Neural cell (in vitro differentiated cells): ENCODE measurements around the gene SLC7A14. TPM values are rescaled to one million over a fixed set of nuclear protein-coding genes. Genes with fewer than 3 reads are reported as not detected.

ENCODE experiments used
- H2AFZ ChIP-seq: fragments of 200-600, 300-800 bp; sonication (generic), shearing (Covaris generic); 2 replicates; pipeline ENCODE4 v1.6.0; 2014; ENCODE audit warnings: low read depth, mild to moderate bottlenecking, antibody characterized with exemption, low read length, moderate library complexity
- H3F3A ChIP-seq: fragments of 200-600 bp; shearing (Covaris generic); 2 replicates; pipeline ENCODE4 v1.6.1; 2016; ENCODE audit warnings: mild to moderate bottlenecking, moderate library complexity, mixed read lengths, antibody characterized with exemption, low read length; ENCODE audit not compliant: insufficient read depth, poor library complexity, severe bottlenecking
- H3K27ac ChIP-seq: fragments of 200-600, 300-800 bp; sonication (generic), shearing (Covaris generic); 2 replicates; pipeline ENCODE4 v1.5.1; 2014; ENCODE audit warnings: mild to moderate bottlenecking, low read length, moderate library complexity
- H3K27me3 ChIP-seq: fragments of 300-800, 200-600 bp; sonication (generic), shearing (Covaris generic); 2 replicates; pipeline ENCODE4 v1.6.0; 2014; ENCODE audit warnings: mild to moderate bottlenecking, low read depth, low read length, moderate library complexity; ENCODE audit not compliant: insufficient read depth
- H3K36me3 ChIP-seq: fragments of 300-800, 200-600 bp; sonication (generic), shearing (Covaris generic); 2 replicates; pipeline ENCODE4 v1.5.1; 2014; ENCODE audit warnings: mild to moderate bottlenecking, antibody characterized with exemption, low read length, moderate library complexity; ENCODE audit not compliant: insufficient read depth
- H3K4me2 ChIP-seq: fragments of 300-800, 200-600 bp; sonication (generic), shearing (Covaris generic); 2 replicates; pipeline ENCODE4 v1.6.0; 2014; ENCODE audit warnings: mild to moderate bottlenecking, low read length
- H3K4me3 ChIP-seq: fragments of 300-800, 200-600 bp; sonication (generic), shearing (Covaris generic); 2 replicates; pipeline ENCODE4 v1.5.1; 2014; ENCODE audit warnings: mild to moderate bottlenecking, low read length, moderate library complexity
- H3K79me2 ChIP-seq: fragments of 200-600 bp; shearing (Covaris generic); replicated peaks from 2 replicates; pipeline ENCODE4 v1.6.0; 2014; ENCODE audit warnings: mild to moderate bottlenecking, low read length, moderate library complexity; ENCODE audit not compliant: insufficient read depth
- H3K9ac ChIP-seq: fragments of 300-800, 200-600 bp; sonication (generic), shearing (Covaris generic); 2 replicates; pipeline ENCODE4 v1.6.1; 2016; ENCODE audit warnings: mild to moderate bottlenecking, low read length, mixed read lengths
- H3K9me2 ChIP-seq: fragments of 200-600 bp; shearing (Covaris generic); 2 replicates; pipeline ENCODE4 v1.6.1; 2016; ENCODE audit warnings: mild to moderate bottlenecking, low read length, mixed read lengths; ENCODE audit not compliant: insufficient read depth
- H3K9me3 ChIP-seq: fragments of 200-600, 300-800 bp; sonication (generic), shearing (Covaris generic); 2 replicates; pipeline ENCODE4 v1.6.1; 2016; ENCODE audit warnings: mild to moderate bottlenecking, mixed run types, low read length, moderate library complexity, mixed read lengths
- H4K20me1 ChIP-seq: fragments of 200-600 bp; shearing (Covaris generic); 2 replicates; pipeline ENCODE4 v1.6.1; 2016; ENCODE audit warnings: mild to moderate bottlenecking, mixed run types; ENCODE audit not compliant: insufficient read depth
- CTCF ChIP-seq: fragments of 450-650 bp; IDR thresholded peaks from 2 replicates; pipeline ENCODE4 v1.5.1; 2014; ENCODE audit warnings: antibody characterized with exemption, mild to moderate bottlenecking, moderate library complexity; ENCODE audit not compliant: poor library complexity, severe bottlenecking
- EP300 ChIP-seq: fragments of 450-650 bp; conservative IDR thresholded peaks from 2 replicates; pipeline ENCODE4 v1.6.1; 2014; ENCODE audit warnings: antibody characterized with exemption, mild to moderate bottlenecking, moderate library complexity; ENCODE audit not compliant: poor library complexity, severe bottlenecking
- EZH2 ChIP-seq: fragments of 200-600, 300-800 bp; shearing (Covaris generic), sonication (generic); IDR thresholded peaks from 2 replicates; pipeline ENCODE4 v1.6.1; 2014; ENCODE audit warnings: antibody characterized with exemption, low read length, borderline replicate concordance, mild to moderate bottlenecking; ENCODE audit not compliant: insufficient read depth, poor library complexity, severe bottlenecking
- MXI1 ChIP-seq: fragments of 450-650 bp; conservative IDR thresholded peaks from 2 replicates; pipeline ENCODE4 v1.6.1; 2014; ENCODE audit warnings: antibody characterized with exemption, mild to moderate bottlenecking; ENCODE audit not compliant: poor library complexity, severe bottlenecking
- POLR2AphosphoS5 ChIP-seq: IDR thresholded peaks from 2 replicates; pipeline ENCODE4 v1.6.1; 2012
- RAD21 ChIP-seq: fragments of 450-650 bp; conservative IDR thresholded peaks from 2 replicates; pipeline ENCODE4 v1.6.1; 2014; ENCODE audit warnings: antibody characterized with exemption, mild to moderate bottlenecking, moderate library complexity
- REST ChIP-seq: IDR thresholded peaks from 2 replicates; pipeline ENCODE4 v1.6.1; 2012; ENCODE audit warnings: borderline replicate concordance
- SMC3 ChIP-seq: fragments of 450-650 bp; conservative IDR thresholded peaks from 2 replicates; pipeline ENCODE4 v1.6.1; 2014; ENCODE audit warnings: antibody characterized with exemption, mild to moderate bottlenecking, moderate library complexity; ENCODE audit not compliant: poor library complexity
- TAF1 ChIP-seq: IDR thresholded peaks from 2 replicates; pipeline ENCODE4 v1.6.1; 2012; ENCODE audit warnings: low read depth
- polyA plus RNA-seq: library from polyadenylated mRNA; depleted of rRNA; stranded (reverse); fragments of >200 nt; gene quantifications from 2 replicates; pipeline ENCODE4 v1.2.3, GENCODE V29; 2014

The SLC7A14 gene
- polyA plus RNA-seq, 1 donor from 2014 or later, result 5.1 TPM

DNA sequence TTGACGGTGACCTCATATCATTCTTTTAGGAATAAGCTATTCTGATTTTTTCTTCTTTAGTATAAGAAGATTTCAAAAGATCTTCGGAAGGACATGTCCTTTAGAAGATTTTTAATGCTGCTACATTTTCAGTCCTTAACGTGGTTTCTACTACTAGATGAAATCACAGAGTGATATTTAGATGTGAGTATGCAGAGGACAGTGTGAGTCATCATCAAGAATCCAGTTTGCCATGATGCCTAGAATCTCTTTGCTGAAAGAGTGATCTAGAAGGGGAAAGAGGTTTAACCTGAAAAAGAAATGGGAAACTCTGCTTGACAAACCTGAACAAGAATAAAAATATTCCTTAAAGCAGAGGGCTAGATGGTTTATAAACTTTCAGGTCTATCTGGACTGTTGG is 43.2 kb downstream of the SLC7A14 start:
- H3K27ac ChIP-seq, result no peak overlapping the region
- H3K9me2 ChIP-seq, result no peaks in the 10 kb centered on the region
- no peak for TF ChIP-seq RAD21
- TF ChIP-seq EZH2, result no peak
- no peak for TF ChIP-seq SMC3
- TF ChIP-seq MXI1, result no peak
- no peak for TF ChIP-seq POLR2AphosphoS5
- no peak for TF ChIP-seq EP300
- TF ChIP-seq REST, result no peak
- no peak for TF ChIP-seq CTCF
- TF ChIP-seq TAF1, result no peak

GRCh38 chr3:170539897-170540296 is 46.0 kb downstream of the SLC7A14 start:
- Histone ChIP-seq H3K79me2 (no peaks in the 10 kb centered on the region), H4K20me1 (no peaks in the 10 kb centered on the region), H3K9me2 (no peaks in the 10 kb centered on the region), H2AFZ (no peak overlapping the region), H3K4me3 (no peak overlapping the region), H3K9ac (no peak overlapping the region), H3K27ac (no peak overlapping the region), H3K4me2 (no peak overlapping the region), H3K9me3 (no peaks in the 10 kb centered on the region), H3F3A (no peaks in the 10 kb centered on the region), H3K36me3 (no peaks in the 10 kb centered on the region), H3K27me3 (no peaks in the 10 kb centered on the region)
- TF ChIP-seq REST (no peak), CTCF (no peak), SMC3 (no peak), TAF1 (no peak), EP300 (no peak)

More for the DNA sequence above, 43.2 kb downstream of the SLC7A14 start:
- no peaks in the 10 kb centered on the region for H3K9me3 ChIP-seq
- H2AFZ ChIP-seq, result no peak overlapping the region
- no peak overlapping the region for H3K9ac ChIP-seq
- no peaks in the 10 kb centered on the region for H4K20me1 ChIP-seq
- no peak overlapping the region for H3K4me2 ChIP-seq
- no peaks in the 10 kb centered on the region for H3K36me3 ChIP-seq
- H3K4me3 ChIP-seq, result no peak overlapping the region
- H3F3A ChIP-seq, result no peaks in the 10 kb centered on the region
- no peaks in the 10 kb centered on the region for H3K27me3 ChIP-seq
- no peaks in the 10 kb centered on the region for H3K79me2 ChIP-seq
